B cell (primary cell): ENCODE data around the gene FAM76A.

Source experiments
- EZH2 ChIP-seq: IDR thresholded peaks from 2 replicates; pipeline ENCODE4 v1.6.1; 2012; ENCODE audit warnings: borderline replicate concordance, low read depth, mild to moderate bottlenecking, moderate library complexity, low read length; ENCODE audit not compliant: insufficient read depth, poor library complexity, severe bottlenecking
- TF ChIP-seq, protein P1 (sequence below): fragments of 200-600 bp; IDR thresholded peaks from one replicate; pipeline ENCODE4 v1.8.0; 2022; ENCODE audit warnings: antibody characterized with exemption, mild to moderate bottlenecking

DNA sequence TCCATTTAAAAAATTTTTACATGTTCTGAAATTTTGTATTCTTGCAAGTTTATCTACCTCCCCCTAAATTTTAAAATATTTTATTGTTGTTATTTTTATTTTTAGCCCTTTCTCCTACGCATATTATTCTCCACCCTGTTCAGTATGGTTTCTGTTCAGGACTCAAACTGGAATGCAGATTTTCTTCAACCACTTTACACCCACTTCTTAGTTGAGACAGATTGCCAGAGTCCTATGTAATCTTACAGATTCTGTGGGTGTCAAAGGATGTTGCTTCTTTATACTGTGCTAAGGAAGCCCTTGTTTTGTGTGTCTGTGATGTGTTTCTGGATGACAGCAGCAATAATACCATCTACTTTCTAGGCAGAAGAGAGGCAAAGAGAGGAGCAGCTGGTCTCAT is 84.1 kb downstream of the FAM76A start:
- TF ChIP-seq, protein P1, sequence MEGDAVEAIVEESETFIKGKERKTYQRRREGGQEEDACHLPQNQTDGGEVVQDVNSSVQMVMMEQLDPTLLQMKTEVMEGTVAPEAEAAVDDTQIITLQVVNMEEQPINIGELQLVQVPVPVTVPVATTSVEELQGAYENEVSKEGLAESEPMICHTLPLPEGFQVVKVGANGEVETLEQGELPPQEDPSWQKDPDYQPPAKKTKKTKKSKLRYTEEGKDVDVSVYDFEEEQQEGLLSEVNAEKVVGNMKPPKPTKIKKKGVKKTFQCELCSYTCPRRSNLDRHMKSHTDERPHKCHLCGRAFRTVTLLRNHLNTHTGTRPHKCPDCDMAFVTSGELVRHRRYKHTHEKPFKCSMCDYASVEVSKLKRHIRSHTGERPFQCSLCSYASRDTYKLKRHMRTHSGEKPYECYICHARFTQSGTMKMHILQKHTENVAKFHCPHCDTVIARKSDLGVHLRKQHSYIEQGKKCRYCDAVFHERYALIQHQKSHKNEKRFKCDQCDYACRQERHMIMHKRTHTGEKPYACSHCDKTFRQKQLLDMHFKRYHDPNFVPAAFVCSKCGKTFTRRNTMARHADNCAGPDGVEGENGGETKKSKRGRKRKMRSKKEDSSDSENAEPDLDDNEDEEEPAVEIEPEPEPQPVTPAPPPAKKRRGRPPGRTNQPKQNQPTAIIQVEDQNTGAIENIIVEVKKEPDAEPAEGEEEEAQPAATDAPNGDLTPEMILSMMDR, result no peak
- no peak for TF ChIP-seq EZH2
